Activated naive CD4-positive, alpha-beta T cell treated with anti-CD3 and anti-CD28 coated beads, Interleukin-2, amount 10 ng/mL, durations not matched to agents 7 days and 5 days (primary cell): ENCODE data around the gene BCL6.
"Not testable (repeated sequence)": the region's sequence is repeated elsewhere in the genome, so short reads cannot be mapped to it uniquely, and the experiment has no call there.

Experiments used
- CTCF ChIA-PET: fragments of 350-600 bp; sonication (Branson Sonifier 250); formaldehyde crosslinking; loops from one replicate; lab custom pipeline; 2021; ENCODE audit warnings: antibody characterized with exemption; lab: Charles Lee
- DNase-seq: peaks from one replicate; pipeline ENCODE4 v3.0.0-alpha.2; 2020
- H3K27ac Mint-ChIP-seq: one replicate; pipeline ENCODE4 v1.8.0; 2021; ENCODE audit warnings: mild to moderate bottlenecking, moderate library complexity, mixed read lengths
- H3K27me3 Mint-ChIP-seq: one replicate; pipeline ENCODE4 v1.8.0; 2021; ENCODE audit warnings: mild to moderate bottlenecking, mixed read lengths
- H3K36me3 Mint-ChIP-seq: one replicate; pipeline ENCODE4 v1.8.0; 2021; ENCODE audit warnings: mixed read lengths
- H3K4me1 Mint-ChIP-seq: one replicate; pipeline ENCODE4 v1.8.0; 2021; ENCODE audit warnings: mixed read lengths
- H3K4me3 Mint-ChIP-seq: one replicate; pipeline ENCODE4 v1.8.0; 2021; ENCODE audit warnings: mild to moderate bottlenecking, moderate library complexity, mixed read lengths
- H3K9me3 Mint-ChIP-seq: one replicate; pipeline ENCODE4 v1.8.0; 2021; ENCODE audit warnings: mixed read lengths

The BCL6 gene

DNA sequence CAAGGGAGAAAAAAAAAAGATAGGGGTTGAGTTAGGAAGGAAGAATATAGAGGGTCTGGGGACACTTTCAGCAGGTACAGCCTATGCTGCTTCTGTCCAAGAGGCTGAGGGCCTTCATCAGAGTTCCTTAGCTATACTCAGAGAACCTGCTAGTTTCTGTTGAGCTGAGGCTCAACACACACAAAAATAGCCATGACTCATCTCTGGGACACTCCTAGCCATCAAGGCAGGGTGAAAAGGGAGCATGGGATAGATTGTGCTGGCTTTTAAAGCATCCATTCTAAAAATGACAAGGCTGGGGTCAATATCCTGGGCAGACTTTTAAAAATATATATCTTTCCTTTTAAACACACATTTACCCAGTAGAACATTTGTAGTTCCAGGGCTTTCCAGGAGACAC, 40.1 kb downstream of the BCL6 start:
- no peak for DNase-seq
- Mint-ChIP-seq H3K36me3 (no peaks in the 10 kb centered on the region), H3K4me3 (no peak overlapping the region), H3K27ac (no peak overlapping the region), H3K4me1 (no peaks in the 10 kb centered on the region), H3K9me3 (no peaks in the 10 kb centered on the region), H3K27me3 (peaks cover 6% of the 10 kb centered on the region)
- CTCF ChIA-PET: interaction anchor here (0.6 to 1.5 kb wide), 3 partner anchors 10 to 386 kb away, joined by 3 to 4 read pairs (median 4); no protein-coding TSS in a partner anchor

- Mint-ChIP-seq H3K4me1 (no peaks in the 10 kb centered on the region), H3K27me3 (peaks cover 24% of the 10 kb centered on the region), H3K36me3 (no peaks in the 10 kb centered on the region), H3K27ac (no peak within 1 kb of the TSS), H3K9me3 (no peaks in the 10 kb centered on the region), H3K4me3 (no peak within 1 kb of the TSS)
- CTCF ChIA-PET: interaction anchor here (1.6 to 2.9 kb wide), 2 partner anchors 21 to 383 kb away, joined by 7 to 9 read pairs; no protein-coding TSS in a partner anchor
- DNase-seq: no peak
Observed at GRCh38 chr3:187702507-187703033, 42.7 kb downstream of the BCL6 start, which contains the start of gene RTP2. RTP2 (minus strand) TSS chr3:187702557; CDS start chr3:187702128, 429 bp downstream.

- H3K27ac Mint-ChIP-seq: no peak overlapping the region
- CTCF ChIA-PET: interaction anchor here (1.5 to 2.2 kb wide), 2 partner anchors 21 to 84 kb away, joined by 4 to 6 read pairs; no protein-coding TSS in a partner anchor
- no peak for DNase-seq
- H3K4me3 Mint-ChIP-seq: no peak overlapping the region
- no peaks in the 10 kb centered on the region for H3K4me1 Mint-ChIP-seq
- H3K9me3 Mint-ChIP-seq: no peaks in the 10 kb centered on the region
- H3K27me3 Mint-ChIP-seq: peaks cover 36% of the 10 kb centered on the region
- H3K36me3 Mint-ChIP-seq: no peaks in the 10 kb centered on the region
Observed at GRCh38 chr3:187700249-187700648, 45.0 kb downstream of the BCL6 start.

DNA sequence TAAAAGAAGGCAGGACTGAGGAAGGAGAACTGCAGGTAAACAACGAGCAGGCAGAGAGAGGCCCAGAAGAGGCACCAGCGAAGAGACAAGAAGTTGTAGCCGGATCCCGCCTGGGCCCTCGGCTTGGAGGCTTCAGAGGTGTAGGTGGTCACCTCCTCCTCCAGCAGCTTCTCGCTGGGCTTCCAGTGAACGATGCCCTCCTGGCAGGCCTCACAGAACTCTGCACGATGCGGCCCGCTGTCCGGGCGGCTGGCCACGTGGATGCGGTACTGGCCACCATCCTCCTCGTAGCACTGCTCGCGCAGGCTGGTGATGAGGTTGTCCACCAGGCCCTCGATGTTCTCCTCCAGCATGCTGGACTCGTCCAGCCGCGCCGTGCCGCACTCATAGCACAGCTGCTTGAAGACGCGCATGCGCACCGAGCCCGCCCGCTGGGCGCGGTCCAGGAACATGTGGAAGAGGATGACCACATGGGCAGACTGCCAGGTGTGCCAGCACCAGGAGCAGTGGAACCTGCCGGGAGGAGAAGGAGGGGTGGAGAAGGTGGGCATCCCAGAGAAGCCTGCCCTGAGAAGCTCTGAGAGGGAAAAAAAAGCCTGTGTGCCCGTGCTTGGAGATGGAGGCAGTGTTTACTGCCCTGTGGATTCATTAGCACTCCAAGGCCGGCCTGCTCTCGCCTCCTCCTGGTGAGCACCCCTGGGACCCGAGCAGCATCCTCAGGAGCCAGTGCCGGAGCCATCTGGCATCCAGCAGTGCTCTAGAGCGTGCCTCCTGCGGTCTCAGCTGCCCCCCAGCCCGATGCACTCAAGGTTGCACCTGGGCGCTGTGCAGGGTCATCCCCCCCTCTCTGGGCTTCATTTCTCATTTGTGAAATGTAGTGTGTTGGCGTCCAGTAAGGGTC, 46.5 kb downstream of the BCL6 start:
- Mint-ChIP-seq H3K4me1 (no peaks in the 10 kb centered on the region), H3K27me3 (peaks cover 44% of the 10 kb centered on the region), H3K9me3 (no peaks in the 10 kb centered on the region), H3K36me3 (no peaks in the 10 kb centered on the region), H3K4me3 (no peak overlapping the region), H3K27ac (no peak overlapping the region)
- CTCF ChIA-PET: no interaction called here
- no peak for DNase-seq

- Mint-ChIP-seq H3K27ac (no peak overlapping the region), H3K4me3 (no peak overlapping the region), H3K27me3 (peaks cover 49% of the 10 kb centered on the region), H3K4me1 (no peaks in the 10 kb centered on the region), H3K36me3 (no peaks in the 10 kb centered on the region), H3K9me3 (no peaks in the 10 kb centered on the region)
- CTCF ChIA-PET: interaction anchor here (1.3 to 3.9 kb wide), 2 partner anchors 17 to 376 kb away, joined by 4 to 14 read pairs; no protein-coding TSS in a partner anchor
- DNase-seq: no peak
Observed at GRCh38 chr3:187696021-187696420, 49.2 kb downstream of the BCL6 start.

GRCh38 chr3:187695449-187695848, 49.8 kb downstream of the BCL6 start:
- Mint-ChIP-seq H3K36me3 (no peaks in the 10 kb centered on the region), H3K27ac (no peak overlapping the region), H3K27me3 (peaks cover 55% of the 10 kb centered on the region), H3K4me1 (no peaks in the 10 kb centered on the region), H3K9me3 (no peaks in the 10 kb centered on the region), H3K4me3 (no peak overlapping the region)
- CTCF ChIA-PET: interaction anchor here (0.6 to 3.9 kb wide), 3 partner anchors 15 to 376 kb away, joined by 3 to 14 read pairs (median 4); no protein-coding TSS in a partner anchor
- no peak for DNase-seq

DNA sequence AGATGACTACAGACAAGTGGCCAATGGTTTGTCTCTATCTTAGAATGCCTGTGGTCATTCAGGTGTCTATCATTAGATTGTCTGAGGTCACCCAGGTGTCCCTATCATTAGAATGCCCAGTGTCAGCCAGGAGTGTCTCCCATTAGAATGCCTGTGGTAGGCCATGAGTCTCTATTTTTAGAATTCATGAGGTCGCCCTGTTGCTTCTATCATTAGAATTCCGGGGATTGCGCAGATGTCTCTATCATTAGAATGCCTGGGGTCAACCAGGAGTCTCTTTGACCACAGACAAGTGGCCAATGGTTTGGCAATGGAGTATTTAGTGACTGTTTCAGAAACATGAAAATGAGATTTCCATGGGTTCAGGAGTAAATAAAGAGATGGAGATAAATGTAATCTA, 50.5 kb downstream of the BCL6 start:
- Mint-ChIP-seq H3K36me3 (no peaks in the 10 kb centered on the region), H3K27ac (no peak overlapping the region), H3K4me1 (no peaks in the 10 kb centered on the region), H3K27me3 (peaks cover 56% of the 10 kb centered on the region), H3K9me3 (no peaks in the 10 kb centered on the region), H3K4me3 (no peak overlapping the region)
- no peak for DNase-seq
- CTCF ChIA-PET: interaction anchor here (1.3 to 3.9 kb wide), 2 partner anchors 16 to 375 kb away, joined by 4 to 14 read pairs; no protein-coding TSS in a partner anchor

- Mint-ChIP-seq H3K27ac (no peak overlapping the region), H3K9me3 (no peaks in the 10 kb centered on the region), H3K27me3 (peaks cover 49% of the 10 kb centered on the region), H3K4me1 (no peaks in the 10 kb centered on the region), H3K4me3 (no peak overlapping the region), H3K36me3 (no peaks in the 10 kb centered on the region)
- CTCF ChIA-PET: interaction anchor here (3.9 kb wide), 1 partner anchor 14 kb away, joined by 14 read pairs; no protein-coding TSS in a partner anchor
- DNase-seq: no peak
Observed at GRCh38 chr3:187693431-187693830, 51.8 kb downstream of the BCL6 start.

- H3K27me3 Mint-ChIP-seq: peaks cover 46% of the 10 kb centered on the region
Observed at GRCh38 chr3:187689984-187690383, 55.3 kb downstream of the BCL6 start.

GRCh38 chr3:187686621-187687273, 58.5 kb downstream of the BCL6 start:
- DNase-seq: no peak
- CTCF ChIA-PET: no interaction called here
- no peak overlapping the region for H3K27ac Mint-ChIP-seq
- H3K27me3 Mint-ChIP-seq: peaks cover 35% of the 10 kb centered on the region
- H3K4me1 Mint-ChIP-seq: no peaks in the 10 kb centered on the region
- H3K36me3 Mint-ChIP-seq: no peaks in the 10 kb centered on the region
- no peak overlapping the region for H3K4me3 Mint-ChIP-seq
- H3K9me3 Mint-ChIP-seq: no peaks in the 10 kb centered on the region

More at GRCh38 chr3:187689984-187690383, 55.3 kb downstream of the BCL6 start:
- CTCF ChIA-PET: interaction anchor here (3.9 kb wide), 1 partner anchor 11 kb away, joined by 14 read pairs; no protein-coding TSS in a partner anchor
- no peak for DNase-seq
- H3K27ac Mint-ChIP-seq: no peak overlapping the region
- H3K4me3 Mint-ChIP-seq: no peak overlapping the region
- H3K9me3 Mint-ChIP-seq: no peaks in the 10 kb centered on the region
- H3K4me1 Mint-ChIP-seq: no peaks in the 10 kb centered on the region
- no peaks in the 10 kb centered on the region for H3K36me3 Mint-ChIP-seq

- no peak for DNase-seq
- Mint-ChIP-seq H3K27me3 (peaks cover 28% of the 10 kb centered on the region), H3K27ac (no peak overlapping the region), H3K36me3 (no peaks in the 10 kb centered on the region), H3K4me1 (no peaks in the 10 kb centered on the region), H3K4me3 (no peak overlapping the region), H3K9me3 (no peaks in the 10 kb centered on the region)
- CTCF ChIA-PET: no interaction called here
Observed at GRCh38 chr3:187685948-187686347, 59.3 kb downstream of the BCL6 start.

GRCh38 chr3:187684880-187685279, 60.4 kb downstream of the BCL6 start:
- peaks cover 20% of the 10 kb centered on the region for H3K27me3 Mint-ChIP-seq
- no peaks in the 10 kb centered on the region for H3K4me1 Mint-ChIP-seq
- no peak for DNase-seq
- no peak overlapping the region for H3K27ac Mint-ChIP-seq
- H3K36me3 Mint-ChIP-seq: no peaks in the 10 kb centered on the region
- H3K9me3 Mint-ChIP-seq: no peaks in the 10 kb centered on the region
- CTCF ChIA-PET: interaction anchor here (10.5 kb wide), 1 partner anchor 365 kb away, joined by 394 read pairs; no protein-coding TSS in a partner anchor
- no peak overlapping the region for H3K4me3 Mint-ChIP-seq

DNA sequence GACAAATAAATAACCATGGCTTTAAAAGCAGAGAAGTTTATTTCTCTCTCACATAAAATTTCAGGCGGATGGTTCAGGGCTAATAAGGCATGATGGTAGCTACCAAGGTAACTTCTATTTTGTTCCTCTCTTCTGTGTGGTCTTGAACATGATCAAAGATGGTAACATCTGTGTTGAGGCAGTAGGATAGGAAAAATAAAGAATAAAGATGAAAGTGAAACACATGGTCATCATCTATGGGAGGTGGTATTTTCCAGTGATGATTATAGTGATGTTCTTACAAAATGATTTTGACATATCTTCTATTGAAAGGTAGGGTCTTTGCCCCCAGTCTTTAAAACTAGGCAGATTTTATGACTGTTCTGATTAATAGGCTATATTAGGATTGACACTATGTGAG, 60.8 kb downstream of the BCL6 start:
- H3K9me3 Mint-ChIP-seq: no peaks in the 10 kb centered on the region
- no peak overlapping the region for H3K27ac Mint-ChIP-seq
- H3K4me3 Mint-ChIP-seq: no peak overlapping the region
- CTCF ChIA-PET: interaction anchor here (10.5 kb wide), 1 partner anchor 365 kb away, joined by 394 read pairs; no protein-coding TSS in a partner anchor
- H3K36me3 Mint-ChIP-seq: no peaks in the 10 kb centered on the region
- no peak for DNase-seq
- H3K4me1 Mint-ChIP-seq: no peaks in the 10 kb centered on the region
- H3K27me3 Mint-ChIP-seq: peaks cover 21% of the 10 kb centered on the region

GRCh38 chr3:187681756-187682155, 63.5 kb downstream of the BCL6 start:
- CTCF ChIA-PET: interaction anchor here (0.7 to 10.5 kb wide), 10 partner anchors 10 to 459 kb away, joined by 3 to 394 read pairs (median 4); partner anchors contain the start of genes RTP2 and SST
- not testable (repeated sequence) for H3K4me1 Mint-ChIP-seq, H3K4me3 Mint-ChIP-seq, H3K9me3 Mint-ChIP-seq, DNase-seq, H3K27ac Mint-ChIP-seq, H3K36me3 Mint-ChIP-seq
- peaks cover 17% of the 10 kb centered on the region for H3K27me3 Mint-ChIP-seq
